Calu3 (cell line): ENCODE results near the gene EXOC6B. TPM values are rescaled to one million over a fixed set of nuclear protein-coding genes. Genes with fewer than 3 reads are reported as not detected.

Experiments
- BruUV-seq: library from RNA; stranded (reverse); fragments of 400-500 nt; replicated peaks from 2 replicates; lab custom pipeline; 2021; lab: Mats Ljungman, UMichigan
- CTCF ChIA-PET: fragments of 300-600 bp; sonication (Branson Sonifier 250); formaldehyde crosslinking; loops from one replicate; lab custom pipeline; 2022; ENCODE audit warnings: antibody characterized with exemption; lab: Charles Lee
- DNase-seq: peaks from one replicate; pipeline ENCODE4 v3.0.0; 2022
- H3K27ac Mint-ChIP-seq: one replicate; pipeline ENCODE4 v1.8.0; 2022; ENCODE audit warnings: mixed read lengths; ENCODE audit not compliant: unreplicated experiment
- H3K27me3 Mint-ChIP-seq: one replicate; pipeline ENCODE4 v1.8.0; 2022; ENCODE audit warnings: mixed read lengths; ENCODE audit not compliant: unreplicated experiment
- H3K36me3 Mint-ChIP-seq: one replicate; pipeline ENCODE4 v1.8.0; 2022; ENCODE audit warnings: mild to moderate bottlenecking, moderate library complexity, mixed read lengths; ENCODE audit not compliant: insufficient read depth, unreplicated experiment
- H3K4me1 Mint-ChIP-seq: one replicate; pipeline ENCODE4 v1.8.0; 2022; ENCODE audit warnings: mild to moderate bottlenecking, low read depth, mixed read lengths; ENCODE audit not compliant: unreplicated experiment
- H3K4me3 Mint-ChIP-seq: one replicate; pipeline ENCODE4 v1.8.0; 2022; ENCODE audit warnings: mild to moderate bottlenecking, low read depth, moderate library complexity, mixed read lengths; ENCODE audit not compliant: unreplicated experiment
- H3K9me3 Mint-ChIP-seq: one replicate; pipeline ENCODE4 v1.8.0; 2022; ENCODE audit warnings: low read depth, mixed read lengths; ENCODE audit not compliant: unreplicated experiment
- intact Hi-C: fragments of 100-400 bp; cut with micrococcal nuclease; formaldehyde crosslinking; loops from one replicate; pipeline ENCODE4 v1.10.0; 2022; ENCODE audit not compliant: unreplicated experiment
- total RNA-seq: library from RNA; stranded (reverse); gene quantifications from 2 replicates; pipeline ENCODE4 v1.2.3, GENCODE V29; 2022
- TF ChIP-seq, protein P1 (sequence below): fragments of 200-600 bp; IDR thresholded peaks from one replicate; pipeline ENCODE4 v1.8.0; 2022; ENCODE audit warnings: antibody characterized with exemption; ENCODE audit not compliant: unreplicated experiment

Gene EXOC6B
- total RNA-seq, 1 experiment from 2014 or later: 26.6 TPM

DNA sequence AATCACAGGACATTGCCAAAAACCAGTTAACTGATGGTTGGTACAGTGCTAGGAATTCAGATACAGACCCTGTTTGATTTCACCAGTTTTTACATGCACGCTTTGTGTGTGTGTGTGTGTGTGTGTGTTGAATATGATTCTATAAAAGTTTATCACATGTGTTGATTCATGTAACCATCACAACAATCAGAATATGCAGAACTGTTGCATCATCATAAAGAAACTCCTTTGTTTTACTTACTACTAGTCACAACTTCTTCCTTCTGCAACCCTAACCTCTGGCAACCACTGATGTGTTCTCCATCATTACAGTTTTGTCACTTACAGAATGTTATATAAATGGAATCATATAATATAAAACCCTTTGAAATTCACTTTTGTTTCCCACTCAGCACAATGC, 533.4 kb downstream of the EXOC6B start:
- Mint-ChIP-seq H3K4me1 (no peaks in the 10 kb centered on the region), H3K9me3 (no peaks in the 10 kb centered on the region), H3K27me3 (no peaks in the 10 kb centered on the region), H3K4me3 (no peak overlapping the region), H3K27ac (no peak overlapping the region), H3K36me3 (no peaks in the 10 kb centered on the region)
- CTCF ChIA-PET: interaction anchor here (0.7 kb wide), 1 partner anchor 796 kb away, joined by 3 read pairs; no protein-coding TSS in a partner anchor
- BruUV-seq: no TSS peak
- TF ChIP-seq, protein P1, sequence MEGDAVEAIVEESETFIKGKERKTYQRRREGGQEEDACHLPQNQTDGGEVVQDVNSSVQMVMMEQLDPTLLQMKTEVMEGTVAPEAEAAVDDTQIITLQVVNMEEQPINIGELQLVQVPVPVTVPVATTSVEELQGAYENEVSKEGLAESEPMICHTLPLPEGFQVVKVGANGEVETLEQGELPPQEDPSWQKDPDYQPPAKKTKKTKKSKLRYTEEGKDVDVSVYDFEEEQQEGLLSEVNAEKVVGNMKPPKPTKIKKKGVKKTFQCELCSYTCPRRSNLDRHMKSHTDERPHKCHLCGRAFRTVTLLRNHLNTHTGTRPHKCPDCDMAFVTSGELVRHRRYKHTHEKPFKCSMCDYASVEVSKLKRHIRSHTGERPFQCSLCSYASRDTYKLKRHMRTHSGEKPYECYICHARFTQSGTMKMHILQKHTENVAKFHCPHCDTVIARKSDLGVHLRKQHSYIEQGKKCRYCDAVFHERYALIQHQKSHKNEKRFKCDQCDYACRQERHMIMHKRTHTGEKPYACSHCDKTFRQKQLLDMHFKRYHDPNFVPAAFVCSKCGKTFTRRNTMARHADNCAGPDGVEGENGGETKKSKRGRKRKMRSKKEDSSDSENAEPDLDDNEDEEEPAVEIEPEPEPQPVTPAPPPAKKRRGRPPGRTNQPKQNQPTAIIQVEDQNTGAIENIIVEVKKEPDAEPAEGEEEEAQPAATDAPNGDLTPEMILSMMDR: no peak
- intact Hi-C loops: no loop called here
- DNase-seq: no peak

DNA sequence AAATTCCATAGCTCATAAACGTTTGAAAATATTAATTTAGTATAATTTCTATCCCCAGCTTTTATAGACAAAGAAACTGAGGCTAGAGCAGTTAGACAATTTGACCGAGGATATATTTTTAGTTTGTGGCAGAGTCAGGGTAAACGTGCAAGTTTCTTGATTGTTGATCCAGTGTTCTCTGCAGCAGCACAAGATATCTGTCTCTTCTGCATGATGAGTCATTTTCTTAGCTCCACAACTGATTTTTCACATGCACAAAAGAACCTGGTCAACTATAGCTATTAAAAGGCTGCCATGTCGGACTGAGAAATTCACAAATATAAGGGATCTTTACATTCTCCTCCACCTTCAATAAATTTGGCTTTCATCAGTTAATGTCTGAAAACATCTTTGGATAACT, 534.8 kb downstream of the EXOC6B start:
- Mint-ChIP-seq H3K36me3 (no peaks in the 10 kb centered on the region), H3K27ac (no peak overlapping the region), H3K9me3 (no peaks in the 10 kb centered on the region), H3K4me3 (no peak overlapping the region), H3K4me1 (no peaks in the 10 kb centered on the region), H3K27me3 (no peaks in the 10 kb centered on the region)
- BruUV-seq: no TSS peak
- no peak for DNase-seq
- CTCF ChIA-PET: no interaction called here
- TF ChIP-seq, protein P1: no peak
- intact Hi-C loops: no loop called here

DNA sequence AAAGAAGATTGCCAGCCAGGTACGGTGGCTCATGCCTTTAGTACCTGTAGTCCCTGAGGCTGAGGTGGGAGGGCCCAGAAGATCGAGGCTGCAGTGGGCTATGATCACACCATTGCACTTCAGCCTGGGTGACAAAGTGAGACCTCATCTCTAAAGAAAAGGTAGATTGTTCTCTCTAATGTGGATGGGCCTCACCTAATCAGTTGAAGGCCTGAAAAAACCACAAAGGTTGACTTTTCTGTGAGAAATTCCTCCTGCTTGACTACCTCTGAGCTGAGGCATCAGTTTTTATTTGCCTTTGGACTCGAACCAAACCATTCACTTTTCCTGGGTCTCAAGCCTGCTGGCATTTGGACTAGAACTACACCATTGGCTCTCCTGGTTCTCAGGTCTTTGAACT, 536.1 kb downstream of the EXOC6B start:
- Mint-ChIP-seq H3K27ac (no peak overlapping the region), H3K4me1 (no peaks in the 10 kb centered on the region), H3K27me3 (no peaks in the 10 kb centered on the region), H3K4me3 (no peak overlapping the region), H3K9me3 (no peaks in the 10 kb centered on the region), H3K36me3 (no peaks in the 10 kb centered on the region)
- TF ChIP-seq, protein P1: no peak
- no peak for DNase-seq
- intact Hi-C loops: no loop called here
- BruUV-seq: no TSS peak
- CTCF ChIA-PET: no interaction called here

DNA sequence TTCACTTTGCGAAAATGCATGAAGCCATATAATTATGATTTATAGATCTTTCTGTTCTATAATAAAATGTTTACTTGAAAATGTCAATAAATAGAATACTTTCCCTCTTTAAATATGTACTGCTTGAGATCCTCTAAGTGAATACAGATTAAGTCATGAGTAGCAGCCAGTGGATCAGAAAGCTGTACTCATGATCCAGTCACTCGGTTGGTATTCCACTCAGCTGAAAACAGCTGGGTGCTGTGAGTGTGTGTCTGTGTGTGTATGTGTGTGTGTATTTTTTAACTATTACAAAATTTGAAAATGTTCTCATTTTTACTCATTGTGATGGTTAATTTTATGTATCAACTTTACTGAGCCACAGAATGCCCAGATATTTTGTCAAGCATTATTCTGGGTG, 536.5 kb downstream of the EXOC6B start:
- no TSS peak for BruUV-seq
- no peaks in the 10 kb centered on the region for H3K9me3 Mint-ChIP-seq
- no peak for DNase-seq
- H3K4me1 Mint-ChIP-seq: no peaks in the 10 kb centered on the region
- CTCF ChIA-PET: no interaction called here
- no peak overlapping the region for H3K4me3 Mint-ChIP-seq
- no peaks in the 10 kb centered on the region for H3K27me3 Mint-ChIP-seq
- TF ChIP-seq, protein P1: no peak
- intact Hi-C loops: no loop called here
- no peak overlapping the region for H3K27ac Mint-ChIP-seq
- no peaks in the 10 kb centered on the region for H3K36me3 Mint-ChIP-seq
